ENCODE data around the gene AMMECR1. TPM values are rescaled to one million over a fixed set of nuclear protein-coding genes. Genes with fewer than 3 reads are reported as not detected.
"Not testable (repeated sequence)": the region's sequence is repeated elsewhere in the genome, so short reads cannot be mapped to it uniquely, and the experiment has no call there.

The AMMECR1 gene
- total RNA-seq, 1 experiment from 2014 or later, result 7.5 TPM

- DNase-seq (ENCODE audit: low spot score), result no peak
- in situ Hi-C loops (cut with HindIII; ENCODE audit: low sequenced_read_pairs), result no loop called here
Measured at GRCh38 chrX:110156167-110156754, 161.6 kb downstream of the AMMECR1 start.

- in situ Hi-C loops (cut with HindIII; ENCODE audit: low sequenced_read_pairs), result no loop called here
- DNase-seq (ENCODE audit: low spot score), result no peak
Measured at GRCh38 chrX:110155759-110156158, 162.1 kb downstream of the AMMECR1 start.

GRCh38 chrX:110154328-110154727 is 163.6 kb downstream of the AMMECR1 start:
- in situ Hi-C loops (cut with HindIII; ENCODE audit: low sequenced_read_pairs), result not testable (repeated sequence)

GRCh38 chrX:110153896-110154295 is 164.0 kb downstream of the AMMECR1 start:
- DNase-seq (ENCODE audit: low spot score), result no peak
- in situ Hi-C loops (cut with HindIII; ENCODE audit: low sequenced_read_pairs), result no loop called here

More at GRCh38 chrX:110154328-110154727, 163.6 kb downstream of the AMMECR1 start:
- DNase-seq (ENCODE audit: low spot score), result not testable (repeated sequence)

GRCh38 chrX:110153244-110153643 is 164.6 kb downstream of the AMMECR1 start:
- in situ Hi-C loops (cut with HindIII; ENCODE audit: low sequenced_read_pairs), result no loop called here
- no peak for DNase-seq (ENCODE audit: low spot score)

- DNase-seq (ENCODE audit: low spot score), result peak; percentile 37
- in situ Hi-C loops (cut with HindIII; ENCODE audit: low sequenced_read_pairs), result no loop called here
Measured at GRCh38 chrX:110146521-110146920, 171.4 kb downstream of the AMMECR1 start.

- in situ Hi-C loops (cut with HindIII; ENCODE audit: low sequenced_read_pairs), result no loop called here
- DNase-seq (ENCODE audit: low spot score), result peak; percentile 21
Measured at GRCh38 chrX:110145854-110146253, 172.0 kb downstream of the AMMECR1 start.

GRCh38 chrX:110145311-110145710 is 172.6 kb downstream of the AMMECR1 start:
- in situ Hi-C loops (cut with HindIII; ENCODE audit: low sequenced_read_pairs), result no loop called here

More at GRCh38 chrX:110145311-110145710, 172.6 kb downstream of the AMMECR1 start:
- DNase-seq (ENCODE audit: low spot score), result no peak

Other genes starting within 250 kb of the AMMECR1 start
- 0.06 TPM in 1 of 2 replicates, not detected in the other for gene RTL9, start 40.8 kb upstream of the AMMECR1 start, total RNA-seq (2014; rRNA removed; shearing (Covaris generic))